ENCODE data around the gene ZNF800.

ZNF800 gene

DNA sequence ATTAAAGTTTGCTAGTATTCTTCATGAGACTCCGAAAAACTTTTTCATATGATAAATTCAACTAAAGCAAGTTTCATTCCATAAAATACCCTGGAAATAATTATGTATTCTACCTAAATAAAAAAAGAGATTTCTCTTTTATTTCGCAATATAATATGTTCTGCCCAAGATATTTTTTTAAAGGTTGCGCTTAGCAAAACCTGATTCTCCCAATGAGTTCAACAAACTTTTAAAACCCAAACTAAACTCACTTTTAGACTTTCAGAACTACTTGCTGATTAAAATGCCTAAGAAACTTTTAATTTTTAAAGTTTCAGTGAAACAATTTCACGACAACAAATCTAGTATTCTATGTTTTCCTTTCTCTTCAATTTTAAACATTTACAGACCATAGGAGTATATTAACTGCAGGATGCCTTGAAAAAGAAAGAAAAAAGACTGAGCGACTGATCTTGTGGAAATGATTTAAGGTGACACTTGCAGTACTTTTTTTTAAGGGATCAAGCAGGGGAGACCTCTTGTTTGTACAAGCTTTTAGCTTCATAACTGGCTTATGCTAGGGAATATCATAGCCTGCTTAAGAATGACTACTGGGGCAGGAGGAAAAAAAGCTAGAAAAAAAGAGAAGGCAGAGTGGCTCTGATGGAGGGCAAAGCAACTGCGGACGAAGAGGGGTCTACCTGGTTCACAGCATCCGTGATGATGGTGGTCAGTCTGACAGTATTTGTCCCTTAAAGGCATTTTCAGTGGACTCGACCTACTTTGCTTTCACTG, 1.5 kb downstream of the ZNF800 start:
- no peak for DNase-seq

DNA sequence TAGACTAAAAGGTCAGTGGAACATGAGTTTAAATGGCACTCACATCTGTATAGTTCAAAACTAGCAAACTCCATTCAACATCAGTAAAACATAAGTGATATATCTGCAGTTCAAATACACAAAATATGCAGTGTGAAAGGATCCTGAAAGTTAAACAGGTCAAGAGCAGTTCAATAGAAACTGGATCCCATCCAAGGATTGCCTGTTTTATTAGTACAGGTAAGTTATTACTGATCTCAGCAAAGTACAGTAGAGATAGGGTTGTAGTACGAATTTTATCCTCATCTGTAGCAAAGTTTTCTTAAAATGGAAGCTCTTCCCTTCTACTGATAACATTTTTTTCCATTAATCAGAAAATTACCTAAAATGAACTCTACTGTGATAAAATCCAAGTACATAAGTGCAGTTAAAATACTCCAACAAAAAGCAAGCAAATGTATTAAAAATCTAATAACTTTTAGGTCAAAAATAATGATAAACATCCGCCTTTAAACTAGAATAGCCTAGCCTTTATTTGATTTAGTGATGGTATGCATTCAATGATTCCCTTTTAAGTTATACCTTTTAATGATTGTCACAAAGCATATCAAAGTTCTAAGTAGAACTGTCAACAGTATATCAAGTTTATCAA, 2.2 kb downstream of the ZNF800 start:
- DNase-seq = no peak

DNA sequence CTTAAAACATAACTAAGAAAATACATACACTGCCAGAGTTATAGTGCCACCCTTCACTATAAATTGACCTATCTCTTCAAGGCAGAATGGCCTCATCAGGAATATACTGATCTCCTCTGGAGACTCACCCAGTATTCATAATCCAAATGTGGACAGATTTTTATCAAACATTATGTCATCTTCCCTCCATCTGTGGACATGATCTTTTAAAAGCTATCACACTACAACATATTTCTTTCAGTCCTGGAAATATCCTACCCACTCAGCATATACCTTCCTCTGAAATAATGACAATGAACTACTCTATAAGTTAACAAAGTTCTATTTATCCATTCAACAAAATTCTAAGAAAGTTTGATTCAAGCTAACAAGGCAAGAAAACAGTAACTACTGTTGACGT, 3.2 kb downstream of the ZNF800 start:
- DNase-seq = no peak

DNA sequence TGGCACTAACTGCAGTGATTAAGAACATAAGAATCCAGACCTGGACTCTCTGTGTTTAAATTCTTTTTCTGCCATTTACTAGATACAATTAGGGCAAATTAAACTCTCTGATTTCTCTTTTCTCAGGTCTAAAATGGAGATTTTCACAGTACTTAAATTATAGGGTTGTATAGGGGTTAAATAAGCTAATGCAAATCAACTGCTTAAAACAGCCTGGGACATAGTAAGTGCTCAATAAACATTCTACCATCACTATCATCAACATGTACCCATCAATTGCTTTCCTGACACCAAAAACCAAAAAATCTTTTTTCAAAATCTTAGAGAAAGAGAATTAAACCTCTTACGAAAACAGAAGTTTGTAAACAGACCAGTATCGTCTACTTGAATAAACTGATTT, 4.5 kb downstream of the ZNF800 start:
- DNase-seq = no peak

DNA sequence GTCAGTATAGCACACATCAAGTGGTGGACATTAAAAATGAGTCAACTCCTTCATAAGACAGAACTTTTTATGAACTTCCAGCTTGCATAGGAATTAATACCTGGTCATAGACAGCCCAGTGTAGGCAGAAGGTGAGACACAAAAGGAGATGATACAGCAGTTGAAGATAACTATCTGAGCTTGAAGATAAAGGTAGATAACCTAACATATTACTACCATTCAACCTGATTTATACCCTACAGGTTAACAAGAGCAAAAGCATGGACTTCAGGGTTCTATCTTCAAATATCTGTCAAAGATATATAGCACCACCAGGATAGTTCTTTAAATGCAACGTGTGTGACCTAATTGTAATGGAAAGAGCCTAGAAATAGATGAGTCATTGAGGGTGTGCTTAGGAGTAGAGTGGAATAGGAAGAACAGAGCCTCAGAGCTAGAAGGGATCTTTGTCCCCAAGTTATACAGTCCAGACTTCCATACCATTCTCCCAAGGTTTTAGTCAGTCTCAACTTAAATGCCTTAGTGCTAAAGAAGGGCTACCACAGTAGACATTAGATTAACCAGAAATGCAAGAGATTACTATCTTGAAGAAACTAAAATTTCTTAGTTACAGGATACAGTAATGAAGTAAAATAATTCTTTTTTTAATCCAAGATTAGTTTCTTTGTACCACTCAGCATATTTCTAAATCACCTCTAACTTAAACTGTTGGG, 9.2 kb downstream of the ZNF800 start:
- DNase-seq = no peak

DNA sequence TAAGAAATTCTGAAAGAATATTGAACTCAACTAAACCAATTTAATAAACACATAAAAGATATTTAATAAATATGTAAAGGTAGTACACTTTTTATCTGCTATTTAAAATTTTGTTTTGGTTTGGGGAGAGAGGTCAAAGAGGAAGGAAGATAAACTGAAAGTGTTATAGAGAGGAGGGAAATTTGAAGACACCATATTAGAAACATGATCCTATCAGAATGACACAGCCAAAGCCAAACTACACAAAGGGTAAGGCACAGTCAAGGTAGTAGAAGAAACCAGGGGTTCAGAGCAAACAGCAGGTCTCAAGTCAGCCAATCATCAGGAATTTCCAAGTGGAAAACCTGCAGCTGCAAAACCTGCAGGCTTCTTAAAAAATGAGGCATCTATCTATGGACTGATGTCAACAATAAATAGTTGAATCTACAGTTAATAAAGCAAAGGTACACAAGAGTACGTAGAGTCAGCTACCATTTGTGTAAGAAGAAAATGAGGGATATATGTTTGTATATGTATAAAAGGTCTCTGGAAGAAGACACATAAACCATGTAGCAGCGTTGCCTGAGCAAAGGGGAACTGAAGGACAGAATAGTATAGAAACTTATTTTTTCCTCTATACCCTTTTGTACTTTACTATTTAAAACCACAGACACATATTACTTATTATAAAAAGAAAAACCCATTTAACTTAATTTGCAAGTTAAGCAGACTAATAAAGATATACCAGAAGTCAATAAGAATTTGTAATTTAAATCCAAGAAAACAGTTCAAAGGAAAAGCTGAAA, 10.0 kb downstream of the ZNF800 start:
- no peak for DNase-seq

DNA sequence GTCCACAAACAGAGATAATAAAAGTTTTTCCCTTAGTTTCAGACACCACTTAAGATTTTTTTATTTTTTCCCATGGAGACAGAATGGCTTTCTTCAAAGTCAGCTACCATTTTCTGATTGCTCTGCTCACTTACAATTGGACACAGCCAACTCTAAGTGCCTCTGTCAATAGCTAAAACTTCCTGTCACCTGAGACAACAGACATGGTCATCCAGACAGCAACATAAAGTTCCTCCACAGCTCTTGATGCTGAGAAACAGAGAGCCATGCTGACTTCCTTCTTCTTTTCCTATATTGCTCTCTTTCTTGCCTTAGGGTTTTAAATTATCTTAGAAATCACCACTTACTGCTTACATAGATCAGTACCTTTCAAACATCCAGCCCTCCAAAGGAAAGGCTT, 12.0 kb downstream of the ZNF800 start:
- DNase-seq = peak; percentile 5

DNA sequence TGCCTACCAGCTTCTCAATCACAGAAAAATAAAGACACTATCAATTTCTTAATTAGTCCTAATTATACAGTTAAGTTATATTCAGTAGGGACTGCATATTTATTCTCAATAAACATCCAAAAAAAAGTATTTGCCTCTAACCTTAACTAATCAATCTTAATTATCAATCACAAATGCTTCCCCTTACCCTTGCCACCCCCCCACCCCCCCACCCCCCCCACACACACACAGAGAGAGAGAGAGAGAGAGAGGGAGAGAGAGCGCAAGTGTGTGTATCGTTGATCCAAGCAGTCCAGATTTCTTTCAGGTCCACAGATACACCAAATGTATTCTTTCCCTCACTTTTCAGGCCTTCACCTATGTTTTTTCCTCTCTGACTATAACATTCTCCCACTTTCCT, 12.9 kb downstream of the ZNF800 start:
- no peak for DNase-seq

DNA sequence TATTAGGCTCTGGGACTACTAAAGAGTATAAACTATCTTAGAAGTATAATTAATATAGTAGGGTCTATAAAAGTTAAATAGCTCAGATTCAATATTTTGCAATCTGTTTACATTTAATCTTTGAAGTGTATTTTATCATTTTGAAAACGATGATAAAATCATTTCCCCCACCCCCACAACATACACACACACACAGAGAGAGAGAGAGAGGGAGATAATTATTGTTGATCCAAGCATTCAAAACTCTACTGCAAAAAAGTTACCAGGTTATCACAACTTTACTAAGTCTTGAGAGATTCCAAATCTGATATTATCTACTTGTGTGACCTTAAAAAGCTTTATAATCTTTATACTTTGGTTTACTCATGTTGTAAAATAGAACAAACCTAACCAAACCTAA, 14.0 kb downstream of the ZNF800 start:
- DNase-seq = no peak

DNA sequence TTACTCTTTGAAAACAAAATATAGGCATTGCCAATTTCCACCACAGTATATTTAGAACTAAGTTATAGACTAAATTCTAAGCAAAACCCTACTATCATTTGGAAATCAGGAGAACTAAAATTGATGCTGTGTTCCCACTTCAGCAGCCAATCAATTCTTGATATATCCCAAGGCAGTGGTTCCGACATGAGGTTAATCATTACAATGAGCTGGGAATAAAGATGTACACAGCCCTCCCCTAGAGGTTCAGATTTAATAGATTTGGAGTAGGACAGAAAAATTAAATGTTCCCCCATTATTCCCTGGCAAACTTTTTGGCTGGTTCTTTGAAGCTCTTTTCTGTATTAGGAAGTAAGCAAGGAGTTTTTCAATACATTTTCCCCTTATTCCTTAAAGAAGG, 15.1 kb downstream of the ZNF800 start:
- DNase-seq = no peak

DNA sequence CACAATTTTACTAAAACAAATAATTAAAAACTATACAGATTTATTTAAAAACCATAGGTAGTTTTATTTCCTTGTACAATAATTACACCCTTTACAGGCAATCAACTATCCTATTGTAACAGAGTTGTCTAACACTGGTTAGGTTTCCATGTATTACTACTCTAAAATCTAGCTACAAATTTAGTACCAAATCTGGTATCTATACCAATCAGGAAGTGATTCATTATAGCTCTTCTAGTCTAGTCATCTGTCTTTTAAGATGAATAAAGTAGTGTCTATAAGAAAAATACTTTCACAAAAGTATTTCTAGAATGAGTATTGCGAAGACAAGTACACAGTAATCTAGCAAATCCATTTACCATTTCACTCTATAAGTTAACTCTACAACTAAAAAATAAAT, 16.9 kb downstream of the ZNF800 start:
- no peak for DNase-seq

DNA sequence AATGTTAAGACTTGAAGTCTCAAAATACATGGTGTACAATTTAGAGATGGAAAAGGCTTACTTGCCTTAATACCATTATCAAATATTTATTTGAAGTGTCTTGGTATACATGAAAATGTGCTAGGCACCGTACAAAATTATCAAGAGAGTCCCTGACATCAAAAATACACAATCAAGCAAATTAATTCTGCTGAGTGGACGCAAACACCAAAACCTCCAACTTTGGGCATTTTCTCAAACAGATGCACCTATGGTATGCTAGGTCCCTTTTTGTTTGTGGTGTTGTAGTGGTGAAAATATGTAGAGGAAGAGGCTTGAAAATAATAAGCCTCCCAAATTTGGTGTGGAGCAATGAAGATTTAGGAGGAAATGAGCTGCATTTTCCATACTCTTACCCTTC, 24.8 kb downstream of the ZNF800 start:
- DNase-seq = no peak

DNA sequence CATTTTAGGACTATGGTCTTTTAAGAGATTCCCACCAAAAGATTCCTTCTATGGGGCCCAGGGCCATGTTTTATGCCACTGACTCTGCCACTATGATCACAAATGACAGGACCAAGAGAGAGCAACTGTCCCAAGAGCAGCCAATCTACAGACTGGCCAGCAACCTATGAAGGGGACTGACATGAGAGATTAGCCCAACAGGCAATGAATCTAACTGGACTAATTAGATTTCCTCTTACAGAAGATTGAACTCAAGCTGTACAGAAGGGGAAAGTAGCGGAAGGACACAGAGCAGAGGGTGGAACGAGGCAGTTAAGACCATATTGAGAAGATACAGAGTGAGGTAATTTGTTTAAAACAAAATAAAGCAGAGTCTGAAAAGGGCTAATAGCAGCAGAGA, 25.8 kb downstream of the ZNF800 start:
- no peak for DNase-seq

DNA sequence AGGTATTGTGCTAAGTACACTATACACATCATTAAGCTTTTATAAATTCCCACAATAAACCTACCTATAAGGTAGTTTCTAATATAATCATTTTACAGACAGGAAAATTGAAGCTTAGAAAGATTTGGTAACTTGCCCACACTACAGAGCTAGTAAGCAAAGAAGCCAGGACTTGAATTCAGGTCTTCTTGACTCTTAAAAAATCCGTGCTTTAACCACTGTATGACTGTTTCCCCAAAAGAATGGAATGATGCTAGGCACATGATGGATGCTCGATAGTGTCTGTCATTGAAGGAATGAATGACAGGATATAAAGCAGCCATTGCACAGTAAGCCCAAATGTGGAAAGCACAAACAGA, 26.6 kb downstream of the ZNF800 start:
- no peak for DNase-seq

DNA sequence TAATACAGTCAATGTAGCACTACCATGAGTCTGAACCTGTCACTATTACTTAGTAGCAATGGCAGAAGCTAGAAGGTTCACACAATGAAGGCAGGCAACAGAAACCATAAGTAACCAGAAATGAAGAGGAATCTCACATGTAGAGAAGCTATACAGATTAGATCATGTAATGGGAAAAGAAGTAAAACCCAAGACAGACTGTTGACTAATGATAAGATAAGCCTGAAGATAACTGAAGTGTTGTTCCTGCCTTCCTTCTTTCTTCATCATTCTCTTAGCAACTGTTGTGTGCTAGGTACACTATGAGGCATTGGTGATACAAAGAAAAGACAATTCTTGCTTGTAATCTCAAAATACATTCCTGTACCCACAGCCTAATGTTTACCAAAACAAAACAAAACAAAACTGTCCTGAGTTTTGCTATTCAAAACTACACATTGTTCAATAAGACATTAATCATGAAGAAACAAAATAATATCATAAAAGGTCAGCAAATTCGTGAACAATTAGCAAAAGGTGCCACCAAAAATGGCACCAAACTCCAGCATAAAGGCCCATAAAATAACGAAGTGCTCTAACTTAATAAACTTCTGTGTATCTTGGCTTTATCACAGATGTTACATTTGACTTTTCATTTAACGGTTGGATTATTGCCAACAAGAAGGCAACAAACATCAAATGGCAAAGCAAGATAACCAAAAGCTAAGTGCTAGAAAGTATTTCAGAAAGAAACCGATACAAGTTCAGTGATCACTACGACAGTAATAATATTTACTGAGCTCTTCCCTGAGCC, 27.1 kb downstream of the ZNF800 start:
- no peak for DNase-seq

DNA sequence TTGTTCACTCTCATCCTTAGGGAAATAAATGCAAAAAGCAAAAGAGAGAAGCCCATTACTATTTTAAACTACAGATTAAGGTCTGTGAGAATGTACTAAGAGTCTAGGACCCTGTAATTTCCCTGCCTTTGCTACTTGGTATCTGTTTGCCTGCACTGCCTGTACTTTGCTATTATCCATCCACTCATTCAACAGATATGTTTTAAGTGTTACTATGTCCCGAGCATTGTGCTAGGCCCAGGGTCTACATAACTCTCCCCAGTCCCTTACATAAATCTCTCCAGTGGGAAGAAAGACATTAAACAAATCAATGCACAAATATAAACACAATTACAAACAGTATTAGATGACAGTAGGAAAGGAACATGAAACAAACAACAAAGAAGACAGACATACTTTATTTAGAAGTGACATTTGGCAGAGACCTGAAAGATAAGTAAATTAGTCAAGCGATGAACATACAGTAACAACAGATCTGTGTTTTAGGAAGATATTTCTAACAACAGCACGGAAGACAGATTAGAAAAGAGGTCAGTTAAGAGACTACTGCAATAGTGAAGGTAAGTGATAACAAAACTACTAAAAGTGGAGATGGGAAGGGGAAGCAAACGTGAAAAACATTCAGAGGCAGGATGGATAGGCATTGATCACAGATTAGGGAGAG, 30.0 kb downstream of the ZNF800 start:
- no peak for DNase-seq

DNA sequence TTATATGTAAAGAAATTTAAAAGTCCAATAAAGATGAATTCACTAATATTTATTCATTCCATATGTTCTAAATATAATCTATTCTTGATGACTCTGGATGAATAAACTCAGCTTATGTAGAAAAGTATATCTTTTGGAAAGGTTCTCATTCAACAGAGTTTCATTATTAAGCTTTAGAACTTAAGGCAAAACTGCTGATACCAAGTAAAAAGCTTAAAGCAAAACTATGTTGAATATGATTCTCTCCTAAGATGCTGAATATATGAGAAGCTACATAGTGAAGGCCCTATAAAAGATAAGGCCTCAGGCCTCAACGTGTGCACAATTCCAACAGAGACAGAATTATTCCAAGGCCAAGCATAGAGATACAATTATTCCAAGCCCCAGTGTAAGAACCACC, 30.8 kb downstream of the ZNF800 start:
- no peak for DNase-seq

DNA sequence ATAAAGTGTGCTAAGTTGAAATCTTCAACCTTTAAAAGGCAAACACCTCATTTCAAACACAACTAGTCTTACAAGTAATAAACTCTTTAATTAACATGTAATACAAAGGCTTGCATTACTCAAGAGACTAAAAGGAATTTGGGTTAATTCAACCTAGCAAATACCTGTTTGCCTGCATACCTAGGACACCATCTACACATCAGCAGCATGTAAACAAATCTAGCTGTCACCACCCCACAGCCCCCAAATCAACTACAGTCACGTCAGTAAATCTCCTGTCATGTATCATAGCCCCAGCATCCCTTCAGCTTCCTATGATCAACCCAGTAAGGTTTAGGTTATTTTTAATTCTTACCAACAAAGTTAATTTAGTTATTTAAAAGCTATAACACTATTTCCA, 33.5 kb downstream of the ZNF800 start:
- no peak for DNase-seq

DNA sequence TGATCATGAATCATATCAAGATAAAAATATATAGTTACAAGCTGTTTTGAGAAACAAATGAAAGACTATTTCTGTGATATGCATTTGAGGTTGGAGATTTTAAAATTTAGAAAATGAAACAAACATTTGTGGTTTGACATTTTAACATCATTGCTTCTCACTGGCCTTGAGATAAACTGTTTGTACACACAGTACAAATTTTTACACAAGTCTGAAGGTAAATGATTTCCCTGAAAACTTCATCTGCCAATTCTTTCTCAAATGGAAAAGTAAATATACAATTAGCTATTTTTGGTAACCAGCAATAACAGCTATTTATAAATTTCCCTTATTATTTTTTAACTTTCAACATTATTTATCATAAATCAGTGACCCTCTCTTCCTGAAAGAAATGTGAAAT, 38.6 kb downstream of the ZNF800 start:
- no peak for DNase-seq

DNA sequence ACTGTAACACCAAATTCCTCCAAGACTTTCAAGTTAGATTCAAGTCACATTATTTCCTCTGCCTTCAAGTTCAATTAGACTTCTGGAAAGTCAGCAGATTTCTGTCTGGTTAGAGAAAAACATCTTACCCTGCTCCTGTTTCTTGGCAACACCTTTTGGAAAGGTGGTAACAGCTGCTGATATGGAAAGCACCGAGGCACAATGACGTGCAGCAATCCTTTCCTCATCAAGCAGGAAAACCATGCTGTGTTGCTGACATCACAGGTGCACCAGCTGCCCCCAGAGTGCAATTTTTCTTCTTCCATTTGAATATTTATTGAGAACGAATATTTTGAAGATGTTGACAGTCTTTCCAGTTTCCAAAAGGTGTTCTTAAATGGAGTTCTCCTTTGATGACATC, 41.9 kb downstream of the ZNF800 start:
- DNase-seq = no peak

DNA sequence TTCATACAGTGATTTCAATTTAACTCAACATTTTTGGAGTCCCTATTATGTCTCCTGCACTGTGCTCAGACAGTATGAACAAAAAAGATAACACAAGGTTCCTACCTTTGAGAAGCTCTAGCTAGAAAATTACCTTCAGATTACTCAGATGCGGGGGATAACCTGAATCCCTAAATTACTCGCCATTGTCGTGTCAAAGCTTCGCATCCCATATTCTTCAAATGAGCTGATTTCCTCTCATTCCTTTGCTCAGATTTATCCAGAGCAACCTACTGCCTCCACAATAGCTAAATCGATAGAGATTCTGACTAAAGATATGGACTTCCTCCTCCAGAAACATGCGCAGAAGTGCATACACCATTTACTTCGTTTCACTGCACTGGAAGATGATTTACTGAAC, 42.6 kb downstream of the ZNF800 start:
- DNase-seq = no peak

DNA sequence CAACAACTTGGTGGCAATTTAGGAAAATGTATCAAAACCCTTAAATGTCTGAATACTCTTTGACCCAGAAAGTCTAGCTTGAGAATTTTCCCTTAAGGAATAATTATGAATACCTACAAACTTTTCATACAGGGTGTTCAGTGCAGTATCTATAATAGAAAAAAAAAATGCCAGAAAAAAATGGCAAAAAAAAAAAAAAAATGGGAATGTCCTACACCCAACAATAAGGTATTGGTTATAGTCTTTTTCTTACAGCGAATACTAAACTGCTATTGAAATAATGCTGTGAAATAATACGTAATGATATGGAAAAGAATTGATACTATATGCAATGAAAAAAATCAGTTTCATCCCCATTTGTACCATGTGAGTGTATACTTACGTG, 44.3 kb downstream of the ZNF800 start:
- no peak for DNase-seq
